Mesothelial cell of epicardium (in vitro differentiated cells): ENCODE data around the gene LMTK2. TPM values are rescaled to one million over a fixed set of nuclear protein-coding genes. Genes with fewer than 3 reads are reported as not detected.
"Not testable (repeated sequence)": the region's sequence is repeated elsewhere in the genome, so short reads cannot be mapped to it uniquely, and the experiment has no call there.

Experiments used
- DNase-seq, 2 experiments: peaks; one replicate each; pipeline ENCODE4 v3.0.0; 2021; ENCODE audit warnings: low spot score in 2 of 2; ENCODE audit not compliant: unreplicated experiment in 2 of 2
- H3K27ac Mint-ChIP-seq: 2 replicates; pipeline ENCODE4 v1.8.0; 2021; ENCODE audit warnings: mixed read lengths
- H3K27me3 Mint-ChIP-seq: 2 replicates; pipeline ENCODE4 v1.8.0; 2021; ENCODE audit warnings: low read depth, mixed read lengths
- H3K36me3 Mint-ChIP-seq: 2 replicates; pipeline ENCODE4 v1.8.0; 2021; ENCODE audit warnings: mixed read lengths
- H3K4me1 Mint-ChIP-seq: 2 replicates; pipeline ENCODE4 v1.8.0; 2021; ENCODE audit warnings: mixed read lengths
- H3K4me3 Mint-ChIP-seq: 2 replicates; pipeline ENCODE4 v1.8.0; 2021; ENCODE audit warnings: mild to moderate bottlenecking, moderate library complexity, mixed read lengths
- H3K9me3 Mint-ChIP-seq: 2 replicates; pipeline ENCODE4 v1.8.0; 2021; ENCODE audit warnings: mixed read lengths
- CTCF ChIP-seq: fragments of 200-600 bp; sonication (generic); IDR thresholded peaks from one replicate; pipeline ENCODE4 v1.5.0; 2021; ENCODE audit warnings: antibody characterized with exemption; ENCODE audit not compliant: unreplicated experiment
- total RNA-seq: library from RNA; stranded (reverse); gene quantifications from 3 replicates; pipeline ENCODE4 v1.2.1, GENCODE V29; 2021

LMTK2 gene
- total RNA-seq, 1 donor from 2014 or later: 23.1 TPM

DNA sequence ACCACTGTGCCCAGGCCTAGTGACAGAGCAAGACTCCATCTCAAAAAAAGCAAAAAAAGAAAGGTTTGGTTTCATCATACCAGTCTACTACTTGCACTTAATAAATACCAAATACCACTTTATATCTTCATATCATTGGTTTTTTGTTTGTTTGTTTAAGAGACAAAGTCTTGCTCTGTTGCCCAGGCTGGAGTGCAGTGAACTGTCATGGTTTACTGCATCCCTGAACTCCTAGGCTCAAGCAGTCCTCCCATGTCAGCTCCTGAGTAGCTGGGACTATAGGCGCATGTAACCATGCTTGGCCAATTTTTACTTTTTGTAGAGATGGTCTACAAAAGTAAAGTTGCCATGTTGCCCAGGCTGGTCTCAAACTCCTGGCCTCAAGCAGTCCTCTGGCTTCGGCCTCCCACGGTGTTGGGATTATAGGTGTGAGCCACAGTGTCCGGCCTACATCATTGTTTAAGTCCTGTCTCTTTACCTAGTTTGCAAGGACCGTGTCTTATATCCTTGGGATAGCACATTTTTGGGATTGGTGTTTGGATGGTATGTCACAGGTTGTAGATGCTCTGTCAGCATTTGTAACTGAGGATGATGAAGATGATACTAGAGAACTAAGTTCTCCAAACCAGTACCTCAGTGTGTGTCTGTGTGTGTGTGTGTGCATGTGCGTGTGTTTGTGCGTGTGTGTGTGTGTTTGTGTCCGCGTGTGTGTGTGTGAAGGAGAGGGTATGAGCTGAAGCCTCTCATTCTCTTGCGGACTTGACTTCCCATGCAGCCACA lies 9.3 kb downstream of the LMTK2 start:
- H3K4me1 Mint-ChIP-seq: peaks cover 27% of the 10 kb centered on the region
- H3K4me3 Mint-ChIP-seq: no peak overlapping the region
- TF ChIP-seq CTCF: no peak
- DNase-seq: no peak
- H3K27ac Mint-ChIP-seq: no peak overlapping the region
- no peaks in the 10 kb centered on the region for H3K27me3 Mint-ChIP-seq
- H3K36me3 Mint-ChIP-seq: peaks cover 4% of the 10 kb centered on the region
- H3K9me3 Mint-ChIP-seq: no peaks in the 10 kb centered on the region

DNA sequence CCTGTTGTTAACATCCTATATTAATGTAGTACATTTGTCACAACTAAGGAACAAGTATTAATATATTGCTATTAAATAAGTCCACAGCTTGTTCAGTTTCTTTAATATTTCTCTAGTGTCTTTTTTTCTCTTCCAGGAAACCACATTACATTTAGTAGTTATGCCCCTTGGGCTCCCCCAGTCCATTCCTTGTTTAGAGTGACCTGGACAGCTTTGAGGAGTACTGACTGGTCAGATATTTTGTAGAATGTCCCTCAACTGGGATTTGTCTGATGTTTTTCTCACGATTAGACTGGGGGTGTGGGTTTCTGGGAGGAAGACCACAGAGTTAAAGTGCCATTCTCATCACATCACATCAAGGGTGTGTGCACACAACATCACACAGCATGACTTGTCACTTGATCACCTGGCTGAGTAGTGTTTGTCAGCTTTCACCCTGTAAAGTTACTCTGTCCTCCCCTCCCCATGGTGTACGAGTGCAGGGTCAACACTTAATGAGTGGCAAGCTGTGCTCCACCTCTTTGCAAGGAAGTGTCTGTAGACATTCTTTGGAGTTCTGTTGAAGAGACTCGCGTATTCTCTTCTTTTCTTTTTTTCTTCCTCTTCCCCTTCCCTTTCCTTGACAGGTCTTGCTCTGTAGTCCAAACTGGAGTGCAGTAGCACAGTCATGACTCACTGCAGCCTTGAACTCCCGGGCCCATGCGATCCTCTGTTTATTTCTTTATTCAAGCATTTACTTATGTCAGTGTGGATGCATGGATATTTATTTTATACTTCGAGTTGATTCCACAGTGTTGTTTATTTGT lies 10.2 kb downstream of the LMTK2 start:
- DNase-seq: no peak

DNA sequence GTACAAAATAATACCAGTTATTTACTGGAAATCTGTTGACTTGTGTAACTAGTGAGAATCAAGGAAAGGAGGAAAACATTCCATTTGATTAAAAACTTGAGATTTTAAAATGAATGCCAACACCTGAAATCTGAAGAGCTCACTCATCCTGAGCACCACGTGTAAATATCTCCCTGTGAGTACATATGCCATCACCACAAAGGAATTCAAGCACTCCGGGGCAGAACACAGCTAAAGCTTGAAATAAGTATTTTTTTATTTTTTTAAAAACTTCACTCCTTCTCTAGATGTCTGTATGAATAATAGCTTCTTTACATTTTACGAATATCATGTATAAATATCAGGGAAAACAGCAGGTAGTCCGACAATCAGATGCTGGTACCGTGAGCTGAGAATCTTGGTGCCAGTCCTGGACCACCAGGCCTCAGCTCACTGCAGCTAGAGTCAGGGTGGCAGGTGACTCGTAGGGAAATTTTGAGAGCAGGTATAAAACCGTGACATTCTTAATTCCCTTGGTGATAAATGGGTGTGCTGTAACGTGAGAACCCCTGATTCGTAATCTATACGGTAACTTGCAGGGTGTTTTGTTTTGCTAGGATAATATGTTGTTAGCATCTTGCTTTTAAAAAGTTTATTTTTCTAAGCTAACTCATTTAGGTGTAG lies 12.7 kb downstream of the LMTK2 start:
- no peak for DNase-seq
- H3K27ac Mint-ChIP-seq: peak overlapping the region; percentile 97
- H3K36me3 Mint-ChIP-seq: peaks cover 4% of the 10 kb centered on the region
- TF ChIP-seq CTCF: no peak
- H3K9me3 Mint-ChIP-seq: no peaks in the 10 kb centered on the region
- H3K27me3 Mint-ChIP-seq: no peaks in the 10 kb centered on the region
- H3K4me3 Mint-ChIP-seq: no peak overlapping the region
- H3K4me1 Mint-ChIP-seq: peaks cover 31% of the 10 kb centered on the region

More for the DNA sequence above, 10.2 kb downstream of the LMTK2 start:
- no peaks in the 10 kb centered on the region for H3K9me3 Mint-ChIP-seq
- H3K4me3 Mint-ChIP-seq: no peak overlapping the region
- peaks cover 25% of the 10 kb centered on the region for H3K4me1 Mint-ChIP-seq
- TF ChIP-seq CTCF: no peak
- H3K27ac Mint-ChIP-seq: peak overlapping the region; percentile 17
- no peaks in the 10 kb centered on the region for H3K27me3 Mint-ChIP-seq
- H3K36me3 Mint-ChIP-seq: peaks cover 4% of the 10 kb centered on the region

GRCh38 chr7:98120559-98120958 lies 13.9 kb downstream of the LMTK2 start:
- Mint-ChIP-seq H3K4me1 (peaks cover 31% of the 10 kb centered on the region), H3K9me3 (peaks cover 3% of the 10 kb centered on the region), H3K4me3 (no peak overlapping the region), H3K36me3 (peaks cover 2% of the 10 kb centered on the region), H3K27ac (peak overlapping the region; percentile 97), H3K27me3 (no peaks in the 10 kb centered on the region)
- DNase-seq: no peak
- no peak for TF ChIP-seq CTCF

DNA sequence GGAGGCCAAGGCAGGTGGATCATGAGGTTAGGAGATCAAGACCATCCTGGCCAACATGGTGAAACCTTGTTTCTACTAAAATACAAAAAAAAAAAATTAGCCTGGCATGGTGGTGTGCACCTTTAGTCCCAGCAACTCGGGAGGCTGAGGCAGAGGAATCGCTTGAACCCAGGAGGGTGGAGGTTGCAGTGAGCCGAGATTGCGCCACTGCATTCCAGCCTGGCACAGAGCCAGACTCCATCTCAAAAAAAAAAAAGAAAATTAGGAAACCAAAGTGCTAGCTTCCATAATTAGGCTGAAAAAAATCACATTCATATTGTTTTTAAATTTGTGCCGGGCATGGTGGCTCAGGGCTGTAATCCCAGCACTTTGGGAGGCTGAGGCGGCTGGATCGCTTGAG lies 14.7 kb downstream of the LMTK2 start:
- peaks cover 31% of the 10 kb centered on the region for H3K4me1 Mint-ChIP-seq
- not testable (repeated sequence) for H3K36me3 Mint-ChIP-seq, H3K27me3 Mint-ChIP-seq, H3K9me3 Mint-ChIP-seq, DNase-seq, H3K27ac Mint-ChIP-seq, H3K4me3 Mint-ChIP-seq

DNA sequence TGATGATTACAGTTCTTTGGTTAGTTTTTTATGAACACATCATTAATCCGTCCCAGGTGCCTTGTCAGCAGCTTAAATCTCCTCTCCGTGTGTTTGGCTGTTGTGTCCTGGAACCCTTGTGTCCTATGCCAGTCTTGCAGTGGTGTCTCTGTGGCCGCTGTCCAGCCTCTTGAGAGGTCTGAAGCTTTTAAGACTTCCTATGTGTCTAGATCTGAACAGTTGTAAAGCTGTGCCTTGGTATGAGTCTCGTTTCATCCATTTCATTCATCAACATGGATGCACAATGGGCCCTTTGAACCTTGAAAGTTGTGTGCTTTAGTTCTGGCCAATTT lies 16.7 kb downstream of the LMTK2 start:
- no peak for DNase-seq
- Mint-ChIP-seq H3K27me3 (no peaks in the 10 kb centered on the region), H3K4me1 (peaks cover 29% of the 10 kb centered on the region), H3K9me3 (peaks cover 3% of the 10 kb centered on the region), H3K27ac (no peak overlapping the region), H3K36me3 (peaks cover 2% of the 10 kb centered on the region), H3K4me3 (no peak overlapping the region)
- TF ChIP-seq CTCF: no peak
